Neural cell (in vitro differentiated cells): ENCODE results near the gene TRIM49B. TPM values are rescaled to one million over a fixed set of nuclear protein-coding genes. Genes with fewer than 3 reads are reported as not detected.

Source experiments
- polyA plus RNA-seq: library from polyadenylated mRNA; depleted of rRNA; stranded (reverse); fragments of >200 nt; gene quantifications from 2 replicates; pipeline ENCODE4 v1.2.3, GENCODE V29; 2014
- small RNA-seq, 3 experiments: library from RNA; depleted of rRNA; stranded (forward); fragments of <200 nt; gene quantifications; one replicate each; pipeline ENCODE3, GENCODE V24; 2012

The TRIM49B gene
- polyA plus RNA-seq, 1 donor from 2014 or later, result not detected

Small RNA genes within 50 kb of the gene (small RNA-seq; reads per million reads assigned to genes)
- gene AC084851.1, result 0 reads per million in 3 experiments

Other genes starting within 250 kb of the TRIM49B start
- gene TRIM51G, start 44.9 kb upstream of the TRIM49B start, polyA plus RNA-seq, result not detected in 2 replicates
- not detected in 2 replicates for gene TRIM64C, start 30.3 kb downstream of the TRIM49B start, polyA plus RNA-seq
- not detected in 2 replicates for gene FOLH1, start 179.8 kb downstream of the TRIM49B start, polyA plus RNA-seq